GM18909 (cell line): ENCODE data around the gene LEP.
"Not testable (repeated sequence)": the region's sequence is repeated elsewhere in the genome, so short reads cannot be mapped to it uniquely, and the experiment has no call there.

Source experiments
- ATAC-seq: cut with Tn5 transposase; IDR thresholded peaks from one replicate; pipeline ENCODE4 v1.9.1; 2021; ENCODE audit warnings: mild to moderate bottlenecking; ENCODE audit not compliant: unreplicated experiment, poor library complexity

Gene LEP

DNA sequence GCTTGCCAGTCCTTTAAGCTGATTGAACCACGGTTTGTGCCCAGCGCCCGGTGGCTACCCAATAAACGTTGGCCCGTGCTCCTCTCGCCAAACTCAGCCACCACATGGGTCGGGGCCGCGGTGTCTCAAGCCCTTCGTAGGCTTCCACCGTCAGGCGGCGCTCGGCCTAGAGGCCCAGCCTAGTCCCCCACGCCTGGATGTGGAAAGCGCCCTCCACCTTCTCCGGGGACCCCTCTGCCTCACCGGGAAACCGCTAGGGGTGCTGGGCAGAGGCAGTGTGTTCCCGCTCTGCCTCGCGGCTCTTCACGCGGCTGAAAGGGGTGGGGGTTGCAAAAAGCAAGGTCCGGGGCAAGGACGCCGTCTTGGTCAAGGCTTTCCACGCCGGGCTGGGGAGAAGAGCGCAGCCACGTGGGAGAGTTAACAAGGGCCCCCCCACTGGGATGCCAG lies 29.8 kb downstream of the LEP start:
- no peak for ATAC-seq

DNA sequence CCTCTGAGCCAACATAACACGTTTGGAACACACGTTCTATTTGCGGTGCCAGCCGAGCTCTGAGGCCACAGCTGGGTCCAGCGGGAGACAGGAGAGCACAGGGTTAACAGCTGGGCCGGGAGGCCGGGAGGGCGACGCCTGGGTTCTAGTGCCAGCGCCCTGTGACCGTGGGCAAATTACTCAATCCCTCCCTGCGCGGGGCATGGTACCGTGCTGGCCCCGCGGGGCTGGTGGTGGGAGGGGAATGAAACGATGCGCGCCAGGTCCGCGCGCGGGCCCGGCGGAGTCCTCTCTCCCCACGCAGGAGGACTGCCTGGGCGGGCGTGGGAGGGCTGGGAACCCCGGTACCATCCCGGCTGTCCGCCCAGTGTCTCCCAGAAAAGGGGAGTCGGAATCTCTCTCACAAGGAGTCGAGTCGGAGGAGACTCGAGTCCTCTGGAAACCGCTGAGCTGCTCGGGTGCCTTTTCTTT lies 30.4 kb downstream of the LEP start:
- no peak for ATAC-seq

DNA sequence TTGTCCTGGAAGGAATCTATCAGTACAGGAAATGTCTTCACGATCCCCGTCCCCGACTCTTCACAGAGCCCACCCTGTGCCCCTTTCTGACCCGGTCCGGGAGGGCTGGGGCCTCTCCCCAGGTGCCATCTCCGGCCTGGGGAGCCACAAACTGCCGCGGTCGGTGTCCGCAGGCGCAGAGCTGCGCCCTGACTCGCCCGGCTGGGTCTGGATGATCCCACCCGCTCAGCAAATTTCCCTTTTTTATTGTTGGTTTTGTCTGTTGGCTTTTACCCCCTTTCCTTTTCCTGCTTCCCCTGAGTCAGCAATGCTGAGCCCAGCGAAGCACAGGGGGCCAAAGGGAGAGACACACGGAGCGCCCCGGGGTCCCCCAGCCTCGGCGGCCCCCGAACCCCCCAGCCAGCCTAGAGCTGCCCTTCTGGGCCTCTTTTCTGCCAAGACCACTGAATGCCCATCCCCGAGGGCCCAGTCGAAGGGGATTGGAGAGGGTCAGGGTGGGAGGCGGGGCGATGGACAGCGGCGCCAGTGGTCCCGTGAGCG lies 30.9 kb downstream of the LEP start:
- no peak for ATAC-seq

DNA sequence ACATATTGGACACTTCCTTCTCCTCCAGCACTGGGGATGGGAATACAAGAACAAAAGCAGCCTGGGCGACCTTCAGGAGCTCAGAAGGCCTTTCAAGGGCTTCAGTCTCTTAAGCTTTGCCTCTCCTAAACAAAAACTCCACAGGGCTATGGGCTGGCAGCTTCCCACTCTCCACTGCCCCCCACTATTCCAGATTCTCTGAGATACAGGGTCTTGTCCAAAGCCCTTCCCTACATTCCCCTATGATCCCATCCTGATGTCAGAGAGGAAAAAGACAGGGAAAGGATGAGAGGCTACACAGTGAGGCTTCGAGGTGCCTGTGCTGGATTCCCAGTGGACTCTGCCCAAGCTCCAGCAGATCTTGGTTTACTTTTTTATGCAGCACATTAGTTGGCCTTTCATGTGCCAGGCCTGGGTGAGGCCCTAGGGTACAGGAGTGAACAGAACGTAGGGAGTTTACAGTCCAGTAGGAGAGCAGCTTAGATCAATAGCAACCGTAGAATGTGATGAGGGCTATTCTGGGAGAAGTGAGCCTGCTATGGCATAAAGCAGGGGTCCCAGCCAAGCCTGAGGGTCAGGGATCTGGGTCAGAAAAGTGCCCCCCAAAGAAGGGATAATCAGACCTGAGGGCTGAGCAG lies 33.3 kb downstream of the LEP start:
- ATAC-seq = no peak

DNA sequence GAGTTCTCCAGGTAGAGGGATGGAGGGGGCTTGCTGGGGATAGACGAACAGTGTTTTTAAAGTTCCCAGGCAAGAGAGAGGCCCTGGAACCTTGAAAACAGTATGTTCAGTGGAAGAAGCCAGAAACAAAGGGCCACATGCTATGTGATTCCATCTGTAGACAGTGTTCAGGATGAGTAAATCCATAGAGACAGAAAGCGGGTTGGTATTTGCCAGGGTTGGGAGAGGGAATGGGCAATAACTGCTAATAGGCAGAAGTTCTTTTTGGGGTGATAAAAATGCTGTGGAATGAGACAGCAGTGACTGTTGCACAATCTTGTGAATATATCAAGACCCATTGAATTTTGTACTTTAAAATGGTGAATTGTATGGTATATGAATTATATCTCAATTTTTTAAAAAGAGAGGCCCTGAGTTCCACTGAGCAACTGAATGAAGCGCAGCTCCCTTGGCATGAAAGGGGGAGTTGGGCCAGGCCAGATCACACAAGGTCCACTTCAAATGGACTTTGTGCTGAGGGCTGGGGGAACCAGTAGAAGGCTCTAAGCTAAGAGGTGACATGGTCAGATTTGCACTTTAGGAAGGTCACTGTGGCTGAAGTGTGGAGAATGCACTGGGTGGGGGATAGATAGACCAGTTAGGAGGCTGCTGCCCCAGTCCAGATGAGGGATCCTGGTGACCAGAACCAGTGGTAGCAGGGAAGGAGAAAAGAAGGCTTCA lies 34.0 kb downstream of the LEP start:
- ATAC-seq = no peak

DNA sequence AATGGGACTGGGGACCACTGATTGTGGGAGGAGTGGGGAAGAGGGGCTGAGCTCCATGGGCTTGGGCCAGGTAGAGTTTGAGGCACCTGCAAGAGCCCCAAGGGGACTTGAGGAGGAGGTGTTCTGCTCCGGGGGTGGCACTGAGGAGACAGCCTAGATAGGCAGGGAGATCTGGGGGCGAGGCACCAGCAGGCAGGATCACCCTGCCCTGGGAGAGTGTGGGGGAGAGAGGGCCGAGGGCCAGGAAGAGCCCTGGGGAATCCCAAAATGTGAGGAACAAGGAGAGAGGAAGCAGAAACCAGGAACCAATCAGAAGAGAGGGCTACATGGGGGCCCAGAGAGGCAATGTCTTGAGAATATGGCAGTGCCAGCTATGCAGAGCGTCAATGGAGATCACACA lies 34.6 kb downstream of the LEP start:
- no peak for ATAC-seq

DNA sequence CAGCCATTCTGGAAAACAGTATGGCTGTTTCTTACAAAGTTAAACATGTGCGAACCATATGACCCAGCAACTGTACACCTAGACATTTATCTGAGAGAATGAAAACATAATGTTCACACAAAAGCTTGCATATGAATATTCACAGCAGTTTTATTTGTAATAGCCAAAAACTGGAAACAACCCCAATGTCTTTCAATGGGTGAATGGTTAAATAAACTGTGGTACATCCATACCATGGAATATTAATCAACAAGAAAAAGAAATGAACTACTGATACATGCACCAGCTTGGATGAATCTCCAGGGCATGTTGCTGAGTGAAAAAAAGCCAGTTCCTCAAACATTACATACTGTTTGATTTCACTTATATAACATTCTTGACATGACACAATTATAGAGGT lies 37.3 kb downstream of the LEP start:
- ATAC-seq = no peak

DNA sequence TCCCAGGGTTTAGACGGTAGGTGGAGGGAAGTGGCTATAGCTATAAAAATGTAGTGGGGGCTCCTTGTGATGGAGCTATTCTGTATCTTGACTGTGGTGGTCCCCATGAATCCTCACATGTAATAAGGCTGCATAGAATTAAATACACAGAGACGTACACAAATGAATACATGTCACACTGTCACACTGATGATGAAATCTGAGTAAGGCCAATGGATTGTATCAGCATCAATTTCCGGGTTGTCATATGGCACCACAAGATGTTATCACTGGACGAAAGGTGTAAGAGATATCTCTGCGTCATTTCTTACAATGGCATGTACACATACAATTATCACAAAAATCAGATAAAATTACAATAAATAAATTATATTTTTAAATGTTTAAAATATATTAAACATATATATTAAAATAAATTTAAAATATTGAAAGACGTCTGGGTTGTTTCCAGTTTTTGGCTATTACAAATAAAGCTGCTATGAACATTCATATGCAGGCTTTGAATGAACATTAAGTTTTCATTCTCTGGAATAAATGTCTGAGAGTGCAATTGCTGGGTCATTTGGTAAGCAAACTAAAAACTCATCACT lies 38.1 kb downstream of the LEP start:
- no peak for ATAC-seq

DNA sequence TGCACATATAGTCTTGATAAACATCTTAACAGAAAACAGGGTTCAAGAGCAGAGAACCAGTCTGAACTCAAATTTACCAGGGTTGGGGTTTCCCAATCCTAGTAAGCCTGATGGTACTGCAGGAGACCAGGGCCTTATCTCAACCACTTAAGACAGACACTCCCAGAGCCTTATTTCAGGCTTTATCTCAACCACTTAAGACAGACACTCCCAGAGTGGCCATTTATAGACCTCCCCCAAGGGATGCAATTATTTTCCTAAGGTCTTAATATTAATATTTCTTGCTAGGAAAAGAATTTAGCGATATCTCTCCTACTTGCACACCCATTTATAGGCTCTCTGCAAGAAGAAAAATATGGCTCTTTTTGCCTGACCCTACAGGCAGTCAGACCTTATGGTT lies 39.4 kb downstream of the LEP start:
- not testable (repeated sequence) for ATAC-seq

DNA sequence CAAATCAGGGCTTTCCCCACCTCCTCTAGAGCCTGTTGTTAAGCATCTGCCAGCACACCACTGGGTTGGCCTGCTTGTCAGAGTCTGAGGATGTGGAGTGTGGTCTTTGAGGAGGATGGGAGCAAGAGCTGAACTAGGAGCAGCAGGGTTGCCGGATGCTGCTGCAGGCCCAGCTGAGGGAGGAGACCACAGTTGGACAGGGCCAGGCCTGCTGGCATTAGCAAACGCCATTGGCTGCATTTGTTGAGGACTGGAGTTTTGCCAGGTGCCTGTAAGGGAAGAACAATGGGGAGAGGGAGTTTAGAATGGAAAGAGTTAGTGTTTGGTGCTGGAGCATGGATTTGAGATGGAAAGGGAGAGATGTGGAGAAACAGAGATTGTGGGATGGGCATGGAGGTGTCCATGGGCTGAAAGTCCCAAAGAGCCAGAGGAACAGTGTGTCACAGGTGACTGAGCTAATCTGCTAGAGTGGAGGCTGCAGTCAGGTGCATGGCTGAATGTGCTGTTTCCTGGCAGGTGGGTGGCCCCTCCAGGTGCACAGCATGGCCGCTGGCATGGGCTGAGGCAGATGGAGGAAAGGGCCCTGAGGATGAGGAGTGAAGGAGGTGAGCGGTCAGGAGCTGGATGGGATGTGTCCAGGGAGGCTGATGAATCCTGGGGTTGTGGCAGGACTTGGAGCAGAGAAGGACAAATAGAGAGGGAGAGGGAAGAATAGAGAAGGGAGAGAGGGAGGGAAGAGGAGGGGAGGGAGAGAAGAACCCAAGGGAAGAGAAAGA lies 40.7 kb downstream of the LEP start:
- ATAC-seq = no peak

DNA sequence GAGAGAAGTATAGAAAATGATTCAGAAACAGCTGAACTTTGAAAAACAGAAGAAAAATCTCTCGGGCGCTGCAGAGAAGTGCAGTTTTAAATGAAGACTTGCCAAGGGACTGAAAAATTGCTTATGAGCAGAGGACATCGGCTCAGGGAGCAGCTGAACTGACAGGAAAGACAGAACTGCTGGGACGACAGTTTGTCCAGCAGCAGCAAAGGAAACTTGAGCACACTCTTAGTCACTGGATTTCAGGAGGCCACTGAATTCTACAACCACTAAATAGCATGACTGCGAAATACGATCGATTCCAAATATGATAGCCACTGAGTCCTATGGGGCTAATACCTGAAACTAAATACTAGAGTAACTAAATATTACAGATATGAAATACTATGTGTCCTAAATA lies 43.0 kb downstream of the LEP start:
- ATAC-seq = no peak

DNA sequence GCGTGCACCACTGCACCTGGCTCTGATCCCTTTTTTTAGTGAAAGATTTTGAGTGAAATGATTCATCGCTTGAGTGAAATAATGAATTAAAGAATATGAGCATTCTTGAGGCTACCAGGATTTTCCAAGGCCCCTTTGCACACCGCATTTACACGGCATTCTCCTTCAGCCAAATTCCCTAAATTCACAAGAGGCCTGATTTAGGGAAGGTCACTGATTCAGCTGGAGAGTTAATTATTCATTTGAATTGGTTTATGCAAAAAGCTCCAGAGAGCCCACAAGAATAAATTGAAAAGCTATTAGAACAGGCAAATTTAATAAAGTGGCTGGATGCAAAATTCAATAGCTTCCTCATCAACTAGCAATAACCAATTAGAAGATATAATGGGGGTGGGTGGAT lies 46.5 kb downstream of the LEP start:
- ATAC-seq = no peak

DNA sequence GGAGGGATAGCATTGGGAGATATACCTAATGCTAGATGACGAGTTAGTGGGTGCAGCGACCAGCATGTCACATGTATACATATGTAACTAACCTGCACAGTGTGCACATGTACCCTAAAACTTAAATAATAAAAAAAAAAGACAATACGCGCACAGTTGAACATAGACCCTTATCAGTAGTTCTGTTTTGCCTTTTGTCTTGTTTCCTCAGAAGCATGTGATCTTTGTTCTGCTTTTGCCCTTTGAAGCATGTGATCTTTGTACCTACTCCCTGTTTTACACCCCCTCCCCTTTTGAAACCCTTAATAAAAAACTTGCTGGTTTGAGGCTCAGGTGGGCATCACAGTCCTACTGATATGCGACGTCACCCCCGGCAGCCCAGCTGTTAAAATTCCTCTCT lies 56.9 kb downstream of the LEP start:
- not testable (repeated sequence) for ATAC-seq

DNA sequence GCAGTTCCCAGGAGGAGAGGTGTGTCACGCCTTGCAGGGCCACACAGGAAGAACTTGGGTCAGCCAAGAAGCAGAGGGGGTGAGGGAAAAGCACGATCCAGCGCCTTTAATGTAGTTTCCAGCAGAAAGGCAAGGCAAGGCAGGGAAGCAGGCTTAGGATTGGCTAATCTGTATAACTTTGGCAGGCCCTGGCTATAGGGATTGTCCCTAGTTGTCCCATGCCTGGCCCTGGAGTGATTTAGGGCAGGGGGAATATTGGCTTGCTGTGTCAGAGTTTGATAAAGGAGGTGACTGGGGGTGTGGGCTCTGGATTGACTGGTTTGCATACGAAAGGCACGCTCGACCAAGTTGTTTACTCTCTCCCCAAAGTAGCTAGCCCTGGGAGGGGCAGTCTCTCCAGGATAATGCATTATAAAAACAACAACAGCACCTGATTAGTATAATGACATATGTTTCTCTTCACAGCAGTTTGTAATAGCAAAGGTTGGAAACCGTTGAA lies 58.1 kb downstream of the LEP start:
- ATAC-seq = no peak

DNA sequence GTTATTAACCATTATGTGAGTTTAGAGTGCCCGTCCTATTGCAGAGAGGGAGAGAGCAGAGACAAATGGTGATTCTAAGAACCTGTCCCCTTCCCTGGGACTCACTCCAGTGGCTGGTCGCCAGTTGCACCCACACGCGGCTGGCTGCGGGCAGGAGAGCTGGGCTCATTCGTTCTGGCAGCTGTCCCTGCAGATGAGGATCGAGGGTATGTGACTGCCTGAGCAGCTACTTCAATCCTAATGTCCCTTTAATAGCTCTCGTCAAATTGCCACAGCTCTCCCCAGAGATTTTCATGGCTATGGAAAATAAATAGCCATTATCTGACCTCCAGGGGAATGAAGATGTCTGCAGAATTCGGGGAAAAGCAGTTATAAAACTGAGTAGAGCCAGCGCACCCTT lies 61.1 kb downstream of the LEP start:
- ATAC-seq = no peak

DNA sequence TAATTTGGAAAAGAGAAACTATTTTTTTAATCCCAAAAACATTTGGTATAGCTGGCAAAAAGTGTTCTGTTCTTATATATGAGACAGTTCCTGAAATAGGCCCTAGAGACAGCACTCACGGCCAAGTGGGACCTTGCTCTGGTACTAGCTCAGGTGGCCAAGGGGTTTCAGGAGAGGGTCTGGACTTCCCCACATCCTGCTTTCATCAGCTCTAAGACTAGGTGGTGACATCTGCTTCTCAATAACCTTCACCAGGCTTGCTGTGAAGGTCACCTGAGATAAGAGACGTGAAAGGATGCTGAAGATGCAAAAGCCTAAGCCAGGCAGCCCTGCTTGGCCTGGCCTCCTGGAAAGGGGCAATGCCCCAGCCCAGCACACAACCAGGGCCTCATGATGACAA lies 62.1 kb downstream of the LEP start:
- no peak for ATAC-seq

DNA sequence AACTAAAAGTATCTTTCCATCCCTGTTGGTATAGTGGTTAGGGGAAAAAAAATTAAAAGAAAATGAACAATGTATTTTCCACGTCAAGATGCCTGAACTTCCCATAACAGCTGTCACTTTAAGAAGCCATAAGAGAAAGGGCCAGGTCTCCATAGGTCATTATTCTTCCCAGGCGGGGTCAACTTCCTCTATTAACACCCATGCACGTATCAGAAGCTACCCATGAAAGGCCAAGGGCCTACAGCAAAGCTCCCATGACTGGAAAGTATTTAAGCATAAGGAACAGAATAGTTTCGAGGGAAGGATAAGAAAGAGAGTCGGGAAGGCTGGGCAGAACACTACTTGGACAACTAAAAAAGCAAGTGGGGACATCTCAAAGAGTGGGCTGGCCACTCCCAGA lies 62.6 kb downstream of the LEP start:
- no peak for ATAC-seq

DNA sequence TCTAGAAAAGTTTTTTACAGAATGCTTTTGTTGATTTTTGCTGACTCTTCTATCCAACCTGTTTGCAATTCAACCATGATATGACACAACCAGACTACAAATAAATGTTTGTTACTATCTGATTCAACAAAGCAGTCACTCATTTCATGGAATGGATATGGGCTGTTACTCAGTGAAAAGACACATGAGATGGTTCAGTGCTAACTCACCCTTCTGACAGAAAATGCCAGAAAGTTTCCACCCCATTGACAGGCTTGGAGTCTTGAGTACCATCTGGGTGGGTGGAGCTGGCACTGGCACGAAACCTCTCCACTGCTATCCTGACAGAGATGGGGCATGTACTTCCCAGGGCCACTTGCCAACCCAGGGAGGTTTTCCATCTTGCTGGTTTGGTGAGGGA lies 63.1 kb downstream of the LEP start:
- ATAC-seq = no peak

DNA sequence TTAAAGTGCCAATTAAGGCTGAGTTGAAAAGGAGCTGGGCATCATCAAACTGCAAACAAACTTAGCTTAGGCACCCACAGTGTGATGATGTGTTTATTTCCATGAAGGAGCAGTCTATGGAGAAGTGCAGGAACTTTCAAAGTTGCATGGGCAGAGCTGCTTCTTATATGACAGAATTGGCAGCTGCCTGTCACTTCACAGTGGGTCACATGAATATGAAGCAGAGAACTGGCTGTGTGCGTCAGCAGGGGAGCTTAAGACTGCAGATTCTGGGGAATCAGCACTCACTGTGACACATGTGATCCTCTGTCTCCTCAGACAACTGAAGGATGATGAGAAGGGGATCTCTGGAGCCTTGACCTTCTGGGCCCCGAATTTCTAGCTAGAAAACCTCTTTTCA lies 66.0 kb downstream of the LEP start:
- ATAC-seq = no peak
